Measurements from ENCODE around the gene EZR.

Gene EZR

DNA sequence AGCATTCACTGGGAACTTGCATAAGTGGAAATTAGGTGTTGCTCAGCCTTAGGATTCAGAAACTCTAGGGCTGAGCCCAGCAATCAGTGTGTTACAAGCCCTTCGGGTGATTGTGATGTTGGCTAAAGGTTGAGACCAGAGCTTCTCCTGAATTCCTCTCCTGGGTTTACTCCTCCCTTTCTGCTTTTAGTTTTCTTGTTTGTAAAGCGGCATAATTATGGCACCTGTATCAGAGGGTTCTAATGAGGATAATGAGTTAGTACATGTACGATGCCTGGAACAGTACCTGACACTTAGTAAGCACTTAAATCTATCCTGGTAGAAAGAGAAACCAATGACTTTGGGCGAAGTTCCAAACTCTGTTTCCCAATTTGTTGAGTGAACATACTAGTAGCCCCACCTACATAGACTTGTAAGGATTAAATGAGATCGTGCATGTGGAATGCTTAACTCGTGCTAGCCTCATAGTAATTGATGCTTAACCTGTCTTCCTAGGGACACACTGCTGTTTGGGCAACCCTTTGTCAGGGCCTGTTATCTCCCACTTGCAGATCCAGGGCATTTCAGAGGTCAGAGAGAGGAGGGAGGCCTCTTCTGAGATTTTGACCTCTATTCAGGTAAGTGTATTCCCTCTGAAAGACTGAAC lies 932 bp upstream of the EZR start:
- H3K9ac ChIP-seq = no peak overlapping the region
- H3K4me1 ChIP-seq = peaks cover 20% of the 10 kb centered on the region
- H3K36me3 ChIP-seq (ENCODE audit: control insufficient read depth, insufficient read depth, low read length) = peaks cover 3% of the 10 kb centered on the region
- peak overlapping the region; percentile 99 for H2AFZ ChIP-seq
- H3K9me3 ChIP-seq (ENCODE audit: control insufficient read depth, low read length) = no peaks in the 10 kb centered on the region
- no peaks in the 10 kb centered on the region for H3K27me3 ChIP-seq (ENCODE audit: control insufficient read depth, insufficient read depth, low read length)
- H3K4me3 ChIP-seq (ENCODE audit: low read depth, low read length) = peak overlapping the region; percentile 55
- TF ChIP-seq, protein P1, sequence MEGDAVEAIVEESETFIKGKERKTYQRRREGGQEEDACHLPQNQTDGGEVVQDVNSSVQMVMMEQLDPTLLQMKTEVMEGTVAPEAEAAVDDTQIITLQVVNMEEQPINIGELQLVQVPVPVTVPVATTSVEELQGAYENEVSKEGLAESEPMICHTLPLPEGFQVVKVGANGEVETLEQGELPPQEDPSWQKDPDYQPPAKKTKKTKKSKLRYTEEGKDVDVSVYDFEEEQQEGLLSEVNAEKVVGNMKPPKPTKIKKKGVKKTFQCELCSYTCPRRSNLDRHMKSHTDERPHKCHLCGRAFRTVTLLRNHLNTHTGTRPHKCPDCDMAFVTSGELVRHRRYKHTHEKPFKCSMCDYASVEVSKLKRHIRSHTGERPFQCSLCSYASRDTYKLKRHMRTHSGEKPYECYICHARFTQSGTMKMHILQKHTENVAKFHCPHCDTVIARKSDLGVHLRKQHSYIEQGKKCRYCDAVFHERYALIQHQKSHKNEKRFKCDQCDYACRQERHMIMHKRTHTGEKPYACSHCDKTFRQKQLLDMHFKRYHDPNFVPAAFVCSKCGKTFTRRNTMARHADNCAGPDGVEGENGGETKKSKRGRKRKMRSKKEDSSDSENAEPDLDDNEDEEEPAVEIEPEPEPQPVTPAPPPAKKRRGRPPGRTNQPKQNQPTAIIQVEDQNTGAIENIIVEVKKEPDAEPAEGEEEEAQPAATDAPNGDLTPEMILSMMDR (IDR thresholded peaks at IDR 0.05) = no peak
- peak overlapping the region; percentile 95 for H3K27ac ChIP-seq
- peaks cover 28% of the 10 kb centered on the region for H3K79me2 ChIP-seq
- peak overlapping the region; percentile 69 for H3K4me2 ChIP-seq (ENCODE audit: low read length)

DNA sequence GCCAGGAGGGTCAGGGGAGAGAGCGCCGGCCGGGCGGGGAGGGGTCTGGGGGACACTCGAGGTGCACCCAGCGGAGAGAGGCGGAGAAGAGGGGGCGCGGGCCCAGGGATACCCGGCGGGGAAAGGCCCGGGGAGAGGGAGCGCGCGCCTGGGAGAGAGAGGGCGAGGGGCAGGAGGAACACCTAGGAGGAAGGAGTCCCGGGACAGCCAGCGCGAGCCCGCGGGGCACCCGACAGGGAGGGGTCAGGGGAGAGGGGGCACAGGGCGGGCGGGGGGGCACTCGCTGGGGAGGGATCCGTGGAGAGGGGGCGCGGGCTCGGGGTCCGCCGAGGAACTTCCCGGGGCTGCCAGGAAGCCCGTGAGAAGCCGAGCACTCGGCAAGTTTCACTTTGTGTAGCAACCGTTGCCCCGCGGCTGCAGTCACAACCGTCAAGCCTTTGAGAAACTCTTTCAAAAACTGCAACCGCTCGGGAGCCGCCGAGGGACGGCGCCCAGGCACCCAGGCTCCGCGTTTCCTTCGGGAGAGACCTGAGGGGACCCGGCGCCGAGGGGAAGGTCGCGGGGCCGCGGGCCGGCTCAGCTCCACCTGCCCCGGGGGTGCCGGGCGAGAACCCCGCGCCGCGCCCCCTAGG lies 471 bp downstream of the EZR start:
- TF ChIP-seq, protein P1 (IDR thresholded peaks at IDR 0.05) = no peak
- Histone ChIP-seq H3K4me2 (ENCODE audit: low read length) (peak overlapping the region; percentile 57), H3K27me3 (ENCODE audit: control insufficient read depth, insufficient read depth, low read length) (no peaks in the 10 kb centered on the region), H3K27ac (peak overlapping the region; percentile 95), H2AFZ (no peak overlapping the region), H3K79me2 (peaks cover 42% of the 10 kb centered on the region), H3K36me3 (ENCODE audit: control insufficient read depth, insufficient read depth, low read length) (peaks cover 3% of the 10 kb centered on the region), H3K4me1 (peaks cover 28% of the 10 kb centered on the region), H3K4me3 (ENCODE audit: low read depth, low read length) (peak overlapping the region; percentile 95), H3K9ac (peak overlapping the region; percentile 99), H3K9me3 (ENCODE audit: control insufficient read depth, low read length) (no peaks in the 10 kb centered on the region)

DNA sequence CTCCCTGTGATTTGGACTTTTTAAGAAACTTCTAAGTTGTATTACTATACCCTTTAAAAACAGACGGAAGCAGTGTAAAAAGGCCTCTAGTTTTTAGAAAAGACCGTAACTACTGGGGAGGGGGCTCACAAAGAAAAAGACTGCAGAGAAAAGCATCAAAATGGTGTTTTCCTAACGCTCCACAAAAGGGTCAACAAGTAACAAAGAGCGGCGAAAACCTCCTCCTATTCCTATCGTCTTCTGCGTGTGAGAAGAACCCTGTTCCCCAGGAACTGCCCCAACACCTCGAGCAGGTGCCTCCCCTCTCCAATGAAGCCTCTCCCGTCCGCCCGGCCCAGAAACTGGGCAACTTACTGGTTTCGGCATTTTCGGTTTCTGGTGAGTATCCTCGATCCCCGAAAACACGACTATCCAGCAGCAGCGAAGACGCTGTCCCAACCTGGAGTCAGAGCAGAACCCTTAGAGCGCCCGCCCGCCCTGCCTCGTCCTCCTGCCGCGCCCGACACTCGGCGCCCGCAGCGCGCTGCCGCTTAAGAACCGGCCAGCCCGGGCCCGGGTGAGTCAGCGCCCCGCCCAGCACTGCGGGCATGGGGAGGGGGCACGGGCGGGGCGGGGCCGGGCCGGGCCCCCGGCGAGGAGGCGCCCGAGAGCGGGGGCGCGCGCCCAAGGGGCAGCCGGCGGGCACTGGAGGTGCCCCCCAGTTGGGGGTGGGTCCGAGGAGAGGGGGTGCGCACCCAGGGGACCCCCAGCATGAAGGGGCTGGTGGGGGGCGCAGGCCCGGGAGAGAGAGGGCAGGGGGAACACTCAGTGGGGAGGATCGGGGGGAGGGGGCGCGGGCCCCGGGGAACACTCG lies 1.2 kb downstream of the EZR start:
- H3K36me3 ChIP-seq (ENCODE audit: control insufficient read depth, insufficient read depth, low read length) = peaks cover 3% of the 10 kb centered on the region
- H3K27me3 ChIP-seq (ENCODE audit: control insufficient read depth, insufficient read depth, low read length) = no peaks in the 10 kb centered on the region
- peaks cover 32% of the 10 kb centered on the region for H3K4me1 ChIP-seq
- H2AFZ ChIP-seq = no peak overlapping the region
- peaks cover 49% of the 10 kb centered on the region for H3K79me2 ChIP-seq
- TF ChIP-seq, protein P1 (IDR thresholded peaks at IDR 0.05) = no peak
- H3K9ac ChIP-seq = peak overlapping the region; percentile 99
- H3K4me3 ChIP-seq (ENCODE audit: low read depth, low read length) = peak overlapping the region; percentile 95
- peak overlapping the region; percentile 89 for H3K4me2 ChIP-seq (ENCODE audit: low read length)
- H3K9me3 ChIP-seq (ENCODE audit: control insufficient read depth, low read length) = no peaks in the 10 kb centered on the region
- peak overlapping the region; percentile 95 for H3K27ac ChIP-seq

DNA sequence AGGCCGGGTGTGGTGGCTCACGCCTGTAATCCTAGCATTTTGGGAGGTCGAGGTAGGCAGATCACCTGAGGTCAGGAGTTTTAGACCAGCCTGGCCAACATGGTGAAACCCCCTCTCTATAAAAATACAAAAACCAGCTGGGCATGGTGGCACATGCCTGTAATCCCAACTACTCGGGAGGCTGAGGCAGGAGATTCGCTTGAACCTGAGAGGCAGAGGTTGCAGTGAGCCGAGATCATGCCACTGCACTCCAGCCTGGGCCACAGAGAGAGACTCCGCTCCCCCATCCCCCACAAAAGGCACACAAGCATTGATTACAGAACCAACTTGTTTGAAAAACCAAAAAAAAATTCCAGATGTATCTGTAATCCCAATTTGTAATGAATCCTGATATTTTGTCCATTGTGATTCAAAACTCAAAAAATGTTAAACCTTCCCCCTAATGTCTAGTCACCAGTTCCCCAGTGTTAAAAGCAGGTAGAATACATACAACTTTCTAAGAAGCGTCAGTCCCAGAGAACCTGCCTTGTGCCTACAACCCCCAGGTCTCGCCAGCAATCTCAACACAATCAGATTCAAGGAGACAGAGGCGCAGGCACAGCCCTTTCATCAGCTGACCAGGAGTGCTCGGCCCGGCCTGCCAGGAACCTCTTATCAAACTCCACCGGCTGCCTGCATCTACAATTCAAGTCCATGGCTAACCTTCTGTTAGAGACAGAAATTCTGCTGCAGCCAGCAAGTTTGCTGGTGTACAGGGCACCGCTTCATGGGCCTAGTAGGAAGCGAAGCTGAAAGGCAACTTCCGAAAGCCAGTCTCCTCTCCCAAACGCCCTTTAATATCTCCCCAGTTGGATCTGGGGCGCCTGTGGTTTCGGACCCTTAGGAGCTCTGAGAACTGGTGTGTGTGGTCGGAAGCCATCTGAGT lies 2.1 kb downstream of the EZR start:
- peak overlapping the region; percentile 89 for H3K4me2 ChIP-seq (ENCODE audit: low read length)
- H3K4me3 ChIP-seq (ENCODE audit: low read depth, low read length) = peak overlapping the region; percentile 95
- TF ChIP-seq, protein P1 (IDR thresholded peaks at IDR 0.05) = no peak
- H3K27ac ChIP-seq = peak overlapping the region; percentile 95
- H2AFZ ChIP-seq = no peak overlapping the region
- peak overlapping the region; percentile 88 for H3K9ac ChIP-seq
- H3K27me3 ChIP-seq (ENCODE audit: control insufficient read depth, insufficient read depth, low read length) = no peaks in the 10 kb centered on the region
- peaks cover 58% of the 10 kb centered on the region for H3K79me2 ChIP-seq
- H3K36me3 ChIP-seq (ENCODE audit: control insufficient read depth, insufficient read depth, low read length) = peaks cover 3% of the 10 kb centered on the region
- H3K9me3 ChIP-seq (ENCODE audit: control insufficient read depth, low read length) = no peaks in the 10 kb centered on the region
- peaks cover 34% of the 10 kb centered on the region for H3K4me1 ChIP-seq
